ENCODE results near the gene FLT1.

- TF ChIP-seq ZNF274 (IDR thresholded peaks at IDR 0.05; ENCODE audit: low read depth, low read length) = no peak
- TF ChIP-seq YY1 (IDR thresholded peaks at IDR 0.05; ENCODE audit: insufficient read depth, insufficient read length) = no peak
These were observed 173.2 kb downstream of the FLT1 start for GRCh38 chr13:28321756-28322155.

Data from NT2/D1 (cell line).